ENCODE measurements around the gene SLC22A23. TPM values are rescaled to one million over a fixed set of nuclear protein-coding genes. Genes with fewer than 3 reads are reported as not detected.

SLC22A23 gene
- total RNA-seq, 2 experiments from 2014 or later: 13.4 to 13.6 TPM

DNA sequence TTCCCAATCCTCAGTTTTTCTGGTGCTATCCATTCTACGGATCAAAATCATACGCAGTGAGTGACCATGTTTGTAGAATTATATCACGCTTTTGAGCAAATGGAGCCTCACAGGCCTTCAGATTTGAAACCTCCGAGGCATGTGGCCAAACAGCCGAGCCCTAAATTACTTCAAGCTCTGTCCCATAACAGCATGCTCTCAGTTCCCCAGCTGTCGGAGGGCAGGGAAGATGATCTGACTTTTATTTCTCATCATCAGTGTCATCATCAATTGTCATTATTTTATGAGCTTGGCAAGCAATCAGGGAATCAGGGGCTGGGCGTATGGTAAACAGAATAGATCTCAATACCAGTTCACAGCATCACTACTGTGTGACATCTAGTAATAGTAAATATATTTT, 124.9 kb downstream of the SLC22A23 start:
- Mint-ChIP-seq H3K27me3 (no peaks in the 10 kb centered on the region), H3K27ac (no peak overlapping the region), H3K9me3 (no peaks in the 10 kb centered on the region), H3K4me3 (no peak overlapping the region), H3K36me3 (ENCODE audit: low read depth) (no peaks in the 10 kb centered on the region), H3K4me1 (ENCODE audit: low read depth) (peaks cover 10% of the 10 kb centered on the region)
- intact Hi-C loops (cut with DNase I, micrococcal nuclease): no loop called here
- H3K9me3 ChIP-seq (ENCODE audit: control insufficient read depth in 1 of 2, insufficient read depth in 1 of 2, low read length in 2 of 2): no peaks in the 10 kb centered on the region
- DNase-seq (no peak), ATAC-seq (ENCODE audit: poor library complexity) (no peak)
- no peak overlapping the region for H3K4me3 ChIP-seq (ENCODE audit: low read length)
- TF ChIP-seq, protein P1, sequence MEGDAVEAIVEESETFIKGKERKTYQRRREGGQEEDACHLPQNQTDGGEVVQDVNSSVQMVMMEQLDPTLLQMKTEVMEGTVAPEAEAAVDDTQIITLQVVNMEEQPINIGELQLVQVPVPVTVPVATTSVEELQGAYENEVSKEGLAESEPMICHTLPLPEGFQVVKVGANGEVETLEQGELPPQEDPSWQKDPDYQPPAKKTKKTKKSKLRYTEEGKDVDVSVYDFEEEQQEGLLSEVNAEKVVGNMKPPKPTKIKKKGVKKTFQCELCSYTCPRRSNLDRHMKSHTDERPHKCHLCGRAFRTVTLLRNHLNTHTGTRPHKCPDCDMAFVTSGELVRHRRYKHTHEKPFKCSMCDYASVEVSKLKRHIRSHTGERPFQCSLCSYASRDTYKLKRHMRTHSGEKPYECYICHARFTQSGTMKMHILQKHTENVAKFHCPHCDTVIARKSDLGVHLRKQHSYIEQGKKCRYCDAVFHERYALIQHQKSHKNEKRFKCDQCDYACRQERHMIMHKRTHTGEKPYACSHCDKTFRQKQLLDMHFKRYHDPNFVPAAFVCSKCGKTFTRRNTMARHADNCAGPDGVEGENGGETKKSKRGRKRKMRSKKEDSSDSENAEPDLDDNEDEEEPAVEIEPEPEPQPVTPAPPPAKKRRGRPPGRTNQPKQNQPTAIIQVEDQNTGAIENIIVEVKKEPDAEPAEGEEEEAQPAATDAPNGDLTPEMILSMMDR (IDR thresholded peaks at IDR 0.05): no peak
- no peaks in the 10 kb centered on the region for H3K27me3 ChIP-seq (ENCODE audit: control insufficient read depth in 1 of 2, insufficient read depth in 2 of 2, low read length in 2 of 2)
- H3K4me1 ChIP-seq (ENCODE audit: insufficient read depth, low read length): no peaks in the 10 kb centered on the region
- no peak overlapping the region for H3K27ac ChIP-seq (ENCODE audit: low read depth in 1 of 2, low read length in 2 of 2)
- ChIA-PET CTCF (no interaction called here), POLR2A (no interaction called here)
- no peaks in the 10 kb centered on the region for H3K36me3 ChIP-seq (ENCODE audit: insufficient read depth, low read length)

DNA sequence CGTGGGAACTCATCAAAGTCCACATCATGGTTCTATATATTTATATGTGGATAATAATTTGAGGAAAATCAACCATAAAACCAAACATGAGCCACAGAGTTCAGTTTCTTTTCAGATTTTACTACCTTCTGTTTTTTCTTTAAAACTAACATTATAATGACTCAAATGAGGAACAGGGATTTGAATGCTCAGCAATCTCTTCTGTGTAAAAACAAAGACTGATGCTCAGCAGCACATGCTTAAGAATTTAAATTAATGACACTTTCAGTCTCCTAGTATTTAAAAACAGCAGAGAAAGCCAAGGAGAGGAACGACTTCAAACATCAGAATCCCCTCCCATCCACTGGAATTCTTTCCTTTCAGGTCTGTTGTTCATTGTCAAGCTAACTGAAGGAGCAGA, 125.4 kb downstream of the SLC22A23 start:
- ChIA-PET CTCF (no interaction called here), POLR2A (no interaction called here)
- Mint-ChIP-seq H3K27ac (no peak overlapping the region), H3K9me3 (no peaks in the 10 kb centered on the region), H3K4me1 (ENCODE audit: low read depth) (peaks cover 10% of the 10 kb centered on the region), H3K36me3 (ENCODE audit: low read depth) (no peaks in the 10 kb centered on the region), H3K27me3 (no peaks in the 10 kb centered on the region), H3K4me3 (no peak overlapping the region)
- TF ChIP-seq, protein P1 (IDR thresholded peaks at IDR 0.05): no peak
- Histone ChIP-seq H3K27ac (ENCODE audit: low read depth in 1 of 2, low read length in 2 of 2) (no peak overlapping the region), H3K9me3 (ENCODE audit: control insufficient read depth in 1 of 2, insufficient read depth in 1 of 2, low read length in 2 of 2) (no peaks in the 10 kb centered on the region), H3K36me3 (ENCODE audit: insufficient read depth, low read length) (no peaks in the 10 kb centered on the region), H3K4me1 (ENCODE audit: insufficient read depth, low read length) (no peaks in the 10 kb centered on the region), H3K27me3 (ENCODE audit: control insufficient read depth in 1 of 2, insufficient read depth in 2 of 2, low read length in 2 of 2) (no peaks in the 10 kb centered on the region), H3K4me3 (ENCODE audit: low read length) (no peak overlapping the region)
- intact Hi-C loops (cut with DNase I, micrococcal nuclease): no loop called here
- ATAC-seq (ENCODE audit: poor library complexity) (no peak), DNase-seq (no peak)

DNA sequence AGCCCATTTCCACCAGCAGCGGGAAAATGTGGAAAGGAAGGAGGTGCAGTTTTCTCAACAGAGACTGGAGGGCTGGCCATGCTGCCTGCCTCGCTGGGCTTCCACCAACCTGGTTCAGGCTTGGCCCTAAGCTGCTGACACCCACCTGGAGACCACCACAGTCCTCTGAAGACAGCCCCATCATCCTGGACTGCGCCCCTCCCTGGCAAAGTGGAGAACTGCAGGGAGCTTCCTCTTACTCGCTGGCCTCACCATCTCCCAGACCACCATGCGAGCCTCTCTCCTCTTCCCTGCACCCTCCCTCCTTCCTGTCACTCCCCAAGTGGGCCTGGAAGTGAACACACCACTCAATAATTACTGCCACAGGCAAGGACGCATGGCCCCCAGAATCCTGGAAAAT, 126.7 kb downstream of the SLC22A23 start:
- no peaks in the 10 kb centered on the region for H3K9me3 ChIP-seq (ENCODE audit: control insufficient read depth in 1 of 2, insufficient read depth in 1 of 2, low read length in 2 of 2)
- H3K27me3 ChIP-seq (ENCODE audit: control insufficient read depth in 1 of 2, insufficient read depth in 2 of 2, low read length in 2 of 2): no peaks in the 10 kb centered on the region
- no peaks in the 10 kb centered on the region for H3K36me3 Mint-ChIP-seq (ENCODE audit: low read depth)
- no peak overlapping the region for H3K27ac ChIP-seq (ENCODE audit: low read depth in 1 of 2, low read length in 2 of 2)
- H3K4me3 ChIP-seq (ENCODE audit: low read length): no peak overlapping the region
- TF ChIP-seq, protein P1 (IDR thresholded peaks at IDR 0.05): no peak
- H3K9me3 Mint-ChIP-seq: no peaks in the 10 kb centered on the region
- DNase-seq (no peak), ATAC-seq (ENCODE audit: poor library complexity) (no peak)
- no peak overlapping the region for H3K27ac Mint-ChIP-seq
- ChIA-PET CTCF (no interaction called here), POLR2A (no interaction called here)
- intact Hi-C loops (cut with DNase I, micrococcal nuclease): no loop called here
- no peaks in the 10 kb centered on the region for H3K4me1 ChIP-seq (ENCODE audit: insufficient read depth, low read length)
- peaks cover 10% of the 10 kb centered on the region for H3K4me1 Mint-ChIP-seq (ENCODE audit: low read depth)
- no peak overlapping the region for H3K4me3 Mint-ChIP-seq
- no peaks in the 10 kb centered on the region for H3K36me3 ChIP-seq (ENCODE audit: insufficient read depth, low read length)
- no peaks in the 10 kb centered on the region for H3K27me3 Mint-ChIP-seq
